ENCODE data around the gene STON1. TPM values are rescaled to one million over a fixed set of nuclear protein-coding genes. Genes with fewer than 3 reads are reported as not detected.
"Not testable (repeated sequence)": the region's sequence is repeated elsewhere in the genome, so short reads cannot be mapped to it uniquely, and the experiment has no call there.

The STON1 gene
- total RNA-seq, 2 donors from 2014 or later = 15.0 to 19.5 TPM

- no peak for DNase-seq
These were observed 15.5 kb upstream of the STON1 start for GRCh38 chr2:48514348-48515003.

GRCh38 chr2:48515513-48515985 lies 14.4 kb upstream of the STON1 start:
- Histone ChIP-seq H3K4me3 (ENCODE audit: low read length) (no peak overlapping the region), H3K36me3 (ENCODE audit: control insufficient read depth, insufficient read depth, low read length) (peaks cover 82% of the 10 kb centered on the region), H3K4me1 (ENCODE audit: control insufficient read depth, insufficient read depth, low read length) (no peaks in the 10 kb centered on the region), H3K9me3 (ENCODE audit: control insufficient read depth, low read length) (no peaks in the 10 kb centered on the region), H3K27me3 (ENCODE audit: control insufficient read depth, insufficient read depth, low read length, poor library complexity, severe bottlenecking) (no peaks in the 10 kb centered on the region), H3K27ac (ENCODE audit: low read depth, low read length) (no peak overlapping the region), H3K9ac (ENCODE audit: extremely low read depth, low read length, poor library complexity, severe bottlenecking) (no peak overlapping the region)
- Mint-ChIP-seq H3K4me3 (no peak overlapping the region), H3K9me3 (no peaks in the 10 kb centered on the region), H3K36me3 (ENCODE audit: low read depth) (peaks cover 72% of the 10 kb centered on the region), H3K27ac (no peak overlapping the region), H3K27me3 (ENCODE audit: insufficient read depth) (no peaks in the 10 kb centered on the region), H3K4me1 (peaks cover 17% of the 10 kb centered on the region)
- no peak for DNase-seq
- no peak for TF ChIP-seq CTCF (conservative IDR thresholded peaks at IDR 0.05)
- WGBS, 2 experiments (ENCODE audit: insufficient coverage in 1 of 2, insufficient read length in 1 of 2) = 83 to 94% methylated on average over 1 to 6 of the region's 6 CpGs

More at GRCh38 chr2:48514348-48515003, 15.5 kb upstream of the STON1 start:
- WGBS, 2 experiments (ENCODE audit: insufficient coverage in 1 of 2, insufficient read length in 1 of 2) = 96% methylated on average over 7 to 9 of the region's 9 CpGs
- Histone ChIP-seq H3K4me3 (ENCODE audit: low read length) (no peak overlapping the region), H3K4me1 (ENCODE audit: control insufficient read depth, insufficient read depth, low read length) (no peaks in the 10 kb centered on the region), H3K27me3 (ENCODE audit: control insufficient read depth, insufficient read depth, low read length, poor library complexity, severe bottlenecking) (no peaks in the 10 kb centered on the region), H3K36me3 (ENCODE audit: control insufficient read depth, insufficient read depth, low read length) (peaks cover 82% of the 10 kb centered on the region), H3K9ac (ENCODE audit: extremely low read depth, low read length, poor library complexity, severe bottlenecking) (no peak overlapping the region), H3K9me3 (ENCODE audit: control insufficient read depth, low read length) (no peaks in the 10 kb centered on the region), H3K27ac (ENCODE audit: low read depth, low read length) (no peak overlapping the region)
- Mint-ChIP-seq H3K9me3 (no peaks in the 10 kb centered on the region), H3K36me3 (ENCODE audit: low read depth) (peaks cover 76% of the 10 kb centered on the region), H3K4me1 (peaks cover 27% of the 10 kb centered on the region), H3K27ac (no peak overlapping the region), H3K27me3 (ENCODE audit: insufficient read depth) (no peaks in the 10 kb centered on the region), H3K4me3 (no peak overlapping the region)
- no peak for TF ChIP-seq CTCF (conservative IDR thresholded peaks at IDR 0.05)

GRCh38 chr2:48519593-48519992 lies 10.4 kb upstream of the STON1 start:
- Mint-ChIP-seq H3K4me1 (peaks cover 10% of the 10 kb centered on the region), H3K36me3 (ENCODE audit: low read depth) (peaks cover 61% of the 10 kb centered on the region), H3K9me3 (no peaks in the 10 kb centered on the region), H3K27me3 (ENCODE audit: insufficient read depth) (no peaks in the 10 kb centered on the region), H3K27ac (no peak overlapping the region), H3K4me3 (no peak overlapping the region)
- WGBS, 2 experiments (ENCODE audit: insufficient coverage in 1 of 2, insufficient read length in 1 of 2) = 96 to 98% methylated on average over 11 of the region's 11 CpGs
- H3K27me3 ChIP-seq (ENCODE audit: control insufficient read depth, insufficient read depth, low read length, poor library complexity, severe bottlenecking) = no peaks in the 10 kb centered on the region
- no peak overlapping the region for H3K9ac ChIP-seq (ENCODE audit: extremely low read depth, low read length, poor library complexity, severe bottlenecking)
- H3K27ac ChIP-seq (ENCODE audit: low read depth, low read length) = no peak overlapping the region
- TF ChIP-seq CTCF (conservative IDR thresholded peaks at IDR 0.05) = no peak
- H3K9me3 ChIP-seq (ENCODE audit: control insufficient read depth, low read length) = no peaks in the 10 kb centered on the region
- H3K36me3 ChIP-seq (ENCODE audit: control insufficient read depth, insufficient read depth, low read length) = peaks cover 55% of the 10 kb centered on the region
- DNase-seq = no peak
- H3K4me3 ChIP-seq (ENCODE audit: low read length) = no peak overlapping the region
- no peaks in the 10 kb centered on the region for H3K4me1 ChIP-seq (ENCODE audit: control insufficient read depth, insufficient read depth, low read length)

- H3K27me3 Mint-ChIP-seq (ENCODE audit: insufficient read depth); H3K27me3 ChIP-seq (ENCODE audit: control insufficient read depth, insufficient read depth, low read length, poor library complexity, severe bottlenecking); H3K4me1 ChIP-seq (ENCODE audit: control insufficient read depth, insufficient read depth, low read length); H3K9ac ChIP-seq (ENCODE audit: extremely low read depth, low read length, poor library complexity, severe bottlenecking); H3K9me3 ChIP-seq (ENCODE audit: control insufficient read depth, low read length); H3K4me3 ChIP-seq (ENCODE audit: low read length); DNase-seq; H3K9me3 Mint-ChIP-seq; H3K27ac Mint-ChIP-seq; H3K27ac ChIP-seq (ENCODE audit: low read depth, low read length); H3K4me3 Mint-ChIP-seq: not testable (repeated sequence)
- H3K36me3 ChIP-seq (ENCODE audit: control insufficient read depth, insufficient read depth, low read length) = peaks cover 18% of the 10 kb centered on the region
- 80 to 96% methylated on average over 1 to 3 of the region's 3 CpGs for WGBS, 2 experiments (ENCODE audit: insufficient coverage in 1 of 2, insufficient read length in 1 of 2)
- Mint-ChIP-seq H3K4me1 (peaks cover 14% of the 10 kb centered on the region), H3K36me3 (ENCODE audit: low read depth) (peaks cover 25% of the 10 kb centered on the region)
These were observed 5.2 kb upstream of the STON1 start for GRCh38 chr2:48524756-48525155.
